Panc1 (cell line): ENCODE measurements around the gene SMC4. TPM values are rescaled to one million over a fixed set of nuclear protein-coding genes. Genes with fewer than 3 reads are reported as not detected.

Source experiments
- ATAC-seq: fragments of 200-7000 bp; cut with Tn5 transposase; 2 replicates; pipeline ENCODE4 v1.9.1; 2020; ENCODE audit warnings: mild to moderate bottlenecking, moderate library complexity
- BruUV-seq: library from RNA; stranded (reverse); fragments of 400-500 nt; replicated peaks from 2 replicates; lab custom pipeline; 2021; lab: Mats Ljungman, UMichigan
- CTCF ChIA-PET: fragments of 300-600 bp; sonication (Branson Sonifier 250); formaldehyde crosslinking; loops from one replicate; lab custom pipeline; 2022; ENCODE audit warnings: antibody characterized with exemption; lab: Charles Lee
- POLR2A ChIA-PET: fragments of 300-600 bp; sonication (Branson Sonifier 250); formaldehyde crosslinking; loops from one replicate; lab custom pipeline; 2022; ENCODE audit warnings: antibody characterized with exemption; lab: Charles Lee
- DNase-seq: peaks from one replicate; pipeline ENCODE4 v3.0.0-alpha.2; 2010; ENCODE audit warnings: low read depth, low spot score
- H3K27ac ChIP-seq: 2 replicates; pipeline ENCODE4 v1.5.1; 2011; ENCODE audit warnings: mild to moderate bottlenecking, low read length, inconsistent platforms
- H3K27me3 ChIP-seq: fragments of 200-500 bp; sonication (Bioruptor generic); 2 replicates; pipeline ENCODE4 v1.6.0; 2014; ENCODE audit warnings: low read length, inconsistent platforms; ENCODE audit not compliant: control insufficient read depth, insufficient read depth
- H3K36me3 ChIP-seq: fragments of 200-500 bp; sonication (Bioruptor generic); 2 replicates; pipeline ENCODE4 v1.5.1; 2014; ENCODE audit warnings: inconsistent platforms, mild to moderate bottlenecking, low read length, moderate library complexity; ENCODE audit not compliant: control insufficient read depth, insufficient read depth
- H3K4me1 ChIP-seq: 2 replicates; pipeline ENCODE4 v1.5.1; 2011; ENCODE audit warnings: inconsistent platforms, mild to moderate bottlenecking, low read length, moderate library complexity; ENCODE audit not compliant: control insufficient read depth, insufficient read depth
- H3K4me3 ChIP-seq, 2 experiments: 2 replicates each; pipeline ENCODE4 v1.5.1; 2011 to 2012; ENCODE audit warnings: low read depth in 2 of 2, low read length in 2 of 2, mild to moderate bottlenecking in 2 of 2, inconsistent platforms in 1 of 2, moderate library complexity in 1 of 2
- H3K9me3 ChIP-seq: fragments of 200-500 bp; sonication (Bioruptor generic); 2 replicates; pipeline ENCODE4 v1.5.1; 2014; ENCODE audit warnings: low read depth, mild to moderate bottlenecking, inconsistent platforms, low read length, moderate library complexity; ENCODE audit not compliant: control insufficient read depth, insufficient read depth
- CTCF ChIP-seq: fragments of 450-650 bp; IDR thresholded peaks from 2 replicates; pipeline ENCODE4 v1.5.1; 2017; ENCODE audit warnings: mild to moderate bottlenecking
- POLR2AphosphoS5 ChIP-seq: IDR thresholded peaks from 2 replicates; pipeline ENCODE4 v1.6.1; 2012; ENCODE audit warnings: mild to moderate bottlenecking, low read depth, low read length, moderate library complexity
- REST ChIP-seq, 2 experiments: IDR thresholded peaks; 2 replicates each; pipeline ENCODE4 v1.6.1; 2011 to 2012; ENCODE audit warnings: low read depth in 2 of 2, control low read depth in 1 of 2, low read length in 1 of 2, mild to moderate bottlenecking in 1 of 2, moderate library complexity in 1 of 2; ENCODE audit not compliant: insufficient read depth in 1 of 2
- SIN3A ChIP-seq: IDR thresholded peaks from 2 replicates; pipeline ENCODE4 v1.6.1; 2012; ENCODE audit warnings: low read depth, mild to moderate bottlenecking, low read length, moderate library complexity, borderline replicate concordance; ENCODE audit not compliant: insufficient read depth
- TCF7L2 ChIP-seq: IDR thresholded peaks from 2 replicates; pipeline ENCODE4 v1.6.1; 2011; ENCODE audit warnings: mild to moderate bottlenecking, low read depth, low read length, inconsistent platforms
- in situ Hi-C: cut with HindIII; loops from 2 replicates; pipeline ENCODE4 v1.10.0; 2016; ENCODE audit warnings: low sequenced_read_pairs, low pct_unique_long_range_greater_than_20kb
- intact Hi-C: fragments of 100-400 bp; cut with micrococcal nuclease; formaldehyde crosslinking; loops from one replicate; pipeline ENCODE4 v1.10.0; 2022; ENCODE audit not compliant: unreplicated experiment
- total RNA-seq: library from RNA; stranded (reverse); gene quantifications from one replicate; pipeline ENCODE4 v1.2.1, GENCODE V29; 2021; ENCODE audit not compliant: unreplicated experiment

The SMC4 gene
- total RNA-seq, 1 experiment from 2014 or later: 160 TPM

DNA sequence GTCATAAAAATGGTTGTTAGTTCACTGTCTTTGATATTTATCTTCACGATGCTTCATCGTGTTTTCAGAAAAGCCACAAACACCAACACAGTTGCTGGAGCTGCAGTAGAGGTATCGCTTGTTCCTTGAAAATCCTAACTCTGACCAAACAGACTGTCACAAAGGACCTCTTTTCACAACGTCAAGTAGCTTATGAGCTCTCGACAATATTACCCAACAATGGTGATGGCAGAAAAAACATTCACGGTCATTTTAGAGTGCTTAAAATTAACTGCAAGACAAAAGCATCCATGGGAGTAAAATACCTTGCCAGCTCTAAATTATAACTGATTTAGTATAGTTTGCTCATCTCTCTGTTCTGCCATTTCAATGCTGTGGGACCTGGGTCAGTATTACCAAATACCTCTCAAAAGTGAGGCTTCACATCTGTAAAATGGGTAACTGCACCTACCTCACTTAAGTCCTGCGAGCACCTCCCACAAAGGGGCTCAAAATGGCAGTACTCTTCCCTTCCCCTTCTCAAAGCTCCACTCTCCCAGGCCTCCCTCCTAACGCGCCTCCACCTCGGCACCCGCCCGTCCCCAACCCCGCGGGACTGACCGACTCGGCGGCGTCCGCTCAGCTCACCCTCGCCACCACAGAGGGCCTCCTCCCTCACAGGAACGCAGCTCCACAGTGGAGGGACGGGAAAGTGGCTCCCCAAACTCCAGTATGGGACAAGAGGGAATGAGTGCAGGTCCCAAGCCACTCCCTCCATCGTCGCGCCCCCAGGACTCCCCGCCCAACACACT is 49.6 kb downstream of the SMC4 start:
- POLR2A ChIA-PET: interaction anchor here (0.5 to 0.7 kb wide), 3 partner anchors 8 to 41 kb away, joined by 4 to 6 read pairs (median 6); no protein-coding TSS in a partner anchor
- peak overlapping the region; percentile 95 for H3K27ac ChIP-seq
- intact Hi-C loops (loop anchor here (2.0 kb wide), 1 partner anchor 38 kb away; no protein-coding TSS in a partner anchor), in situ Hi-C loops (no loop called here)
- DNase-seq (peak; percentile 39), ATAC-seq (peak; percentile 91)
- TF ChIP-seq TCF7L2 (0 out of 2 replicates have a peak, but pooled peaks have one; percentile 26), POLR2AphosphoS5 (no peak)
- peaks cover 17% of the 10 kb centered on the region for H3K4me1 ChIP-seq
- no peaks in the 10 kb centered on the region for H3K27me3 ChIP-seq
- BruUV-seq: TSS peak; percentile 78
- peak overlapping the region; percentile 82 to 83 for H3K4me3 ChIP-seq
- CTCF ChIA-PET: interaction anchor here (1.0 kb wide), 1 partner anchor 415 kb away, joined by 3 read pairs; no protein-coding TSS in a partner anchor
- peaks cover 9% of the 10 kb centered on the region for H3K36me3 ChIP-seq
- H3K9me3 ChIP-seq: no peaks in the 10 kb centered on the region

DNA sequence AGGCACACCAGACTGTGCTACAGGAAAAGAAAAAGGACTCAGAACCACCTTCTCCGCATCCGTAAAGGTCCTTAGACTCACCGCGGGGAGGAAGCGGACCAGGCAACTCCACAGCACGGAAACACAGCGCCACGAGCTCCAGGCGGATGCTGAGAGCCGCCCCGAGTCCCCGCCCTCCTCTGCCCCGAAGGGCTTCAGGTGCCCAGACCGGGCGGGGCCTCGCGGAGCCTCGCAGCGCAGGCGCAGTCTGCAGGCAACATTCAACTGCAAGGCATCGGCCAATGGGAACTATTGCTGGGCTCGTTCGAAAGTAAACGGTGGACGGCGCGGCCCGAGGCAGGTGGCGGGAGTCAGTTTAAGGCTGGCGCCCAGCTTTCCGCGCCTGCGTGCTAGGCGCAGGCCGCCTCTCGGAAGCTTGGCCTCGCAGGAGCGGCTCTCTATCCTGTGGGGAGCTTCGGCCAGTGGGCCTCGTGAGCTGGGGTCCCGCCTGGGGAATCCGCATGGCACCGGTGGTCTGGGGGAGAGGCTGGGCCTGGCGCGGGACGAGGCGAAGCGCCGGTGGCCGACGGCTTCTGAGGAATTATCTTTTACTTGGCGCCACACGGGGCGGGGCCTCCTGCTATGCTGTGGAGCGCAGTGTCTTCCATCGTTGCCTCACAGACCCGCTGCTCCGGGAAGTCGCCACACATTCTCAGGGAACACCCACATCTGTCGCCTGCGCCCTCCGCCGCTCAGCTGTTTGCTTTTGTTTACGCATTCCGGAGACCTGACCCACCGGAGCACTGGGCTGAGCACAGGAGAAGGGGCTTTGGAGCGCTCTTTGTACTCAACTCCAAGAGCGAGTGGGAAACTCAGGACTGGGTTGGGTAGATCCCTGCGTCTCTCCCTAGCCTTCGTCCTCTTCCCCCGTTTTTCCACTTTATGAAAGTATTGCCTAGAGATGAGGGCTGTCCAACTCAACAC is 50.5 kb downstream of the SMC4 start, which contains the start of gene TRIM59:
TSS of gene TRIM59 (minus strand) at position 151 of the 963 bp plus-strand sequence. CDS start 10,603 bp downstream, outside the sequence.
- peaks cover 9% of the 10 kb centered on the region for H3K36me3 ChIP-seq
- POLR2A ChIA-PET: interaction anchor here (0.6 kb wide), 1 partner anchor 429 kb away, joined by 24 read pairs; no protein-coding TSS in a partner anchor

More for the DNA sequence above, 50.5 kb downstream of the SMC4 start, which contains the start of gene TRIM59:
- TF ChIP-seq REST (IDR thresholded peaks at IDR 0.05; ENCODE audit: insufficient read depth in 1 of 2, low read depth in 2 of 2, low read length in 1 of 2): no peak
- 0 out of 2 replicates have a peak, but pooled peaks have one; percentile 68 for TF ChIP-seq SIN3A
- no peak for TF ChIP-seq TCF7L2
- no peak for TF ChIP-seq CTCF
- TF ChIP-seq POLR2AphosphoS5: peak; percentile 93
- BruUV-seq: TSS peak; percentile 93
- DNase-seq: peak; percentile 75
- intact Hi-C loops: loop anchor here (2.0 kb wide), 1 partner anchor 37 kb away; no protein-coding TSS in a partner anchor
- peak within 1 kb of the TSS; percentile 82 to 83 for H3K4me3 ChIP-seq
- no peaks in the 10 kb centered on the region for H3K27me3 ChIP-seq
- in situ Hi-C loops: no loop called here
- peak within 1 kb of the TSS; percentile 95 for H3K27ac ChIP-seq
- peak; percentile 94 for ATAC-seq
- H3K9me3 ChIP-seq: no peaks in the 10 kb centered on the region
- CTCF ChIA-PET: interaction anchor here (0.6 to 1.0 kb wide), 2 partner anchors 8 to 416 kb away, joined by 3 read pairs; no protein-coding TSS in a partner anchor
- H3K4me1 ChIP-seq: peaks cover 17% of the 10 kb centered on the region
